PFSK-1 (cell line): ENCODE data around the gene C1QTNF12.

Source experiments
- POLR2AphosphoS5 ChIP-seq: IDR thresholded peaks from 2 replicates; pipeline ENCODE4 v1.6.1; 2012; ENCODE audit warnings: low read depth, mild to moderate bottlenecking, control low read depth, low read length, moderate library complexity
- TF ChIP-seq, protein P1 (sequence below), 2 experiments: IDR thresholded peaks; 2 replicates each; pipeline versions ENCODE4 v1.6.1 to v1.8.0; 2011 to 2012; ENCODE audit warnings: low read depth in 2 of 2, low read length in 2 of 2, control low read depth in 1 of 2, inconsistent platforms in 1 of 2, mild to moderate bottlenecking in 1 of 2, moderate library complexity in 1 of 2; ENCODE audit not compliant: insufficient read depth in 1 of 2

DNA sequence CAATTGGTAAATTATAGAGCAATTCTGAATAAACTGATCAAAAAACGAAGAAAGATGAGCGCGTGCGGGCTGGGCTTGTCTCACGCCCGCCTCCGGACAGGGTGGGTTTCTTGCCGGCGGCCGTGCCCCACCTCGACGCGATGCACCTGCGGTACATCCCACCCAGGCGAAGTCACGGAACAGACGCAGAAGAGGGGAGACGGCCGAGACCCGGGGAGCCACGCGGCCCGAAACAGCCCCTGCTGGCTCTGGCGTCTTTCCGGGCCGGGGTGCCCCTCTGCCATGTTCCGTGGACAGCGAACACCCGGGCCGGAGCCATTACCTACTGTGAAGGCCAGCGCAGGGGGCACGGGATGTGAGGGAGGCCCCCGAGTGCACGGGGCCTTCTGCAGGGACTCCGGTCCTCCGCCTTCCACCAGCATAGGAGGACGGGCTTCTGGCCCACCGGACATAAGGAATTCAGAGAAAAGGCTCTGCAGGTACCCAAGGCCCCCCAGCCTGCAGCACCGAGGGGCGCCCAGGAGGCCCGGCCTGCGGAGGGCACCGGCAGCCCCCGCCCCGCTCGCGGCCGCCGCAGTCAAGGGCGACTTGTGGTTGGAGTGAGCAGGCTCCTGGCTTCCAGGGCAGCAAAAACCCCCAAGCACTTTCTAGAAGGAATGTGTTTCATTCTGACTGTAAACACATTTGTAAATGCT lies 7.6 kb upstream of the C1QTNF12 start:
- TF ChIP-seq, protein P1, sequence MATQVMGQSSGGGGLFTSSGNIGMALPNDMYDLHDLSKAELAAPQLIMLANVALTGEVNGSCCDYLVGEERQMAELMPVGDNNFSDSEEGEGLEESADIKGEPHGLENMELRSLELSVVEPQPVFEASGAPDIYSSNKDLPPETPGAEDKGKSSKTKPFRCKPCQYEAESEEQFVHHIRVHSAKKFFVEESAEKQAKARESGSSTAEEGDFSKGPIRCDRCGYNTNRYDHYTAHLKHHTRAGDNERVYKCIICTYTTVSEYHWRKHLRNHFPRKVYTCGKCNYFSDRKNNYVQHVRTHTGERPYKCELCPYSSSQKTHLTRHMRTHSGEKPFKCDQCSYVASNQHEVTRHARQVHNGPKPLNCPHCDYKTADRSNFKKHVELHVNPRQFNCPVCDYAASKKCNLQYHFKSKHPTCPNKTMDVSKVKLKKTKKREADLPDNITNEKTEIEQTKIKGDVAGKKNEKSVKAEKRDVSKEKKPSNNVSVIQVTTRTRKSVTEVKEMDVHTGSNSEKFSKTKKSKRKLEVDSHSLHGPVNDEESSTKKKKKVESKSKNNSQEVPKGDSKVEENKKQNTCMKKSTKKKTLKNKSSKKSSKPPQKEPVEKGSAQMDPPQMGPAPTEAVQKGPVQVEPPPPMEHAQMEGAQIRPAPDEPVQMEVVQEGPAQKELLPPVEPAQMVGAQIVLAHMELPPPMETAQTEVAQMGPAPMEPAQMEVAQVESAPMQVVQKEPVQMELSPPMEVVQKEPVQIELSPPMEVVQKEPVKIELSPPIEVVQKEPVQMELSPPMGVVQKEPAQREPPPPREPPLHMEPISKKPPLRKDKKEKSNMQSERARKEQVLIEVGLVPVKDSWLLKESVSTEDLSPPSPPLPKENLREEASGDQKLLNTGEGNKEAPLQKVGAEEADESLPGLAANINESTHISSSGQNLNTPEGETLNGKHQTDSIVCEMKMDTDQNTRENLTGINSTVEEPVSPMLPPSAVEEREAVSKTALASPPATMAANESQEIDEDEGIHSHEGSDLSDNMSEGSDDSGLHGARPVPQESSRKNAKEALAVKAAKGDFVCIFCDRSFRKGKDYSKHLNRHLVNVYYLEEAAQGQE (IDR thresholded peaks at IDR 0.05; ENCODE audit: insufficient read depth in 1 of 2, low read depth in 2 of 2, low read length in 2 of 2), result no peak
- TF ChIP-seq POLR2AphosphoS5, result no peak
